OCI-LY7 (cell line): ENCODE results near the gene UBR2.

Source experiments
- EZH2phosphoT487 ChIP-seq: fragments of 200-600 bp; sonication (generic); IDR thresholded peaks from 2 replicates; pipeline ENCODE4 v1.6.1; 2018; ENCODE audit warnings: low read depth, borderline replicate concordance, mild to moderate bottlenecking, mixed run types, antibody characterized with exemption, low read length, moderate library complexity, mixed read lengths
- TF ChIP-seq, protein P1 (sequence below): fragments of 200-600 bp; sonication (generic); conservative IDR thresholded peaks from 2 replicates; pipeline ENCODE4 v1.5.1; 2014; ENCODE audit warnings: mild to moderate bottlenecking, antibody characterized with exemption, low read length, moderate library complexity, mixed read lengths

DNA sequence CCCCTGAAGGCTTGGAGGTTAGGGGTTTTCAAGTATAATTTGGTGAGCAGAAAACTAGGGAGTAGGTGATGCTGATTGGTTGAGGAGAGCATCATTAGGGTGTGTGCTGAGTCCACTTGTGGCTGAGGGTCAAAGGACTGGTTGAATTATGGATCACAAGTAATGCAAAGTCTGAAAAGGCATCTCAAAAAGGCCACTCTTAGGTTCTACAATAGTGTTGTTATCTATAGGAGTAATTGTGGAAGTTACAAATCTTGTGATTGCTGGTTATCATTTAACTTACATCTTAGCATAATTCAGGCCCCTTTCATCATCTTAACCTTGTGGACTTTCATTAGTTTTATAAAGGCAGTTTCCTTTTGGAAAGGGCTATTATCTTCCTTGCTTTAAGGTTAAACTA, 60.8 kb downstream of the UBR2 start:
- TF ChIP-seq, protein P1, sequence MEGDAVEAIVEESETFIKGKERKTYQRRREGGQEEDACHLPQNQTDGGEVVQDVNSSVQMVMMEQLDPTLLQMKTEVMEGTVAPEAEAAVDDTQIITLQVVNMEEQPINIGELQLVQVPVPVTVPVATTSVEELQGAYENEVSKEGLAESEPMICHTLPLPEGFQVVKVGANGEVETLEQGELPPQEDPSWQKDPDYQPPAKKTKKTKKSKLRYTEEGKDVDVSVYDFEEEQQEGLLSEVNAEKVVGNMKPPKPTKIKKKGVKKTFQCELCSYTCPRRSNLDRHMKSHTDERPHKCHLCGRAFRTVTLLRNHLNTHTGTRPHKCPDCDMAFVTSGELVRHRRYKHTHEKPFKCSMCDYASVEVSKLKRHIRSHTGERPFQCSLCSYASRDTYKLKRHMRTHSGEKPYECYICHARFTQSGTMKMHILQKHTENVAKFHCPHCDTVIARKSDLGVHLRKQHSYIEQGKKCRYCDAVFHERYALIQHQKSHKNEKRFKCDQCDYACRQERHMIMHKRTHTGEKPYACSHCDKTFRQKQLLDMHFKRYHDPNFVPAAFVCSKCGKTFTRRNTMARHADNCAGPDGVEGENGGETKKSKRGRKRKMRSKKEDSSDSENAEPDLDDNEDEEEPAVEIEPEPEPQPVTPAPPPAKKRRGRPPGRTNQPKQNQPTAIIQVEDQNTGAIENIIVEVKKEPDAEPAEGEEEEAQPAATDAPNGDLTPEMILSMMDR = no peak
- no peak for TF ChIP-seq EZH2phosphoT487
